GM21447 (cell line): Measurements from ENCODE around the gene PPDPF.

Source experiments
- ATAC-seq: cut with Tn5 transposase; IDR thresholded peaks from one replicate; pipeline ENCODE4 v1.9.1; 2021; ENCODE audit not compliant: unreplicated experiment

Gene PPDPF

DNA sequence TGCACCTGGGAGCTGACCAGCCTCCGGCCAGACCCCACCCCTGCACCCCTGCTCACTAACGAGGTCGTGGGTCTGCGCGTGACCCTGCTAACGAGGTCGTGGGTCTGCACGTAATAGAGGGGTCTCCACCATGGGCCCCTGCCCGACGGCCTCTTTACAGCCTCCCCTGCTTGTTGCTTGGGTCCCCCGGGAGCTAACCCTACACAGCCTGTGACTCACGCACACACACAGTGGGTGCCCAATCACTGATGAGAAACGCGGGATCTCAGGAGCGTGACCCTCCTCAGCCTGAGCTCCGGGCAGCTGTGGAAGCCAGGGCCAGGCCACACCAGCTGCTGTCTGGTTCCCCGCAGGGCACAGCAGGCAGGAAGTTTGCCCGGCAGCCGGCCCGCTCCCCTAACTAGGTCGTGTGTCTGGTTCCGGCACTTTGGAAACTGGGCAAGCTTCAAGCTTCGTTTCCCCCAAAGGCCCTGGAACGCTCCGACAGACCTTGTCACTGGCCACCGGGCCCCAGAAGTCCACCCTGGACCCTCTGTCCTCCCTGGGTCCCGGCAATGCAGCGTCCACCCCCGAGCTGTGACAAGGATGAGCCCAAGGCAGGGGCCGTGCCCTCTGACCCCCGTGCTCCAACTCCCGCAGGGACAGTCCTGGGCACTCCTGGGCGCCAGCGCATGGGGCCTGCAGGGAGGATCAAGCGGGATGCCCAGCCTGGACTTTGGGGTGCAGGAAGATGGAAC, 15.8 kb downstream of the PPDPF start:
- ATAC-seq, result no peak

DNA sequence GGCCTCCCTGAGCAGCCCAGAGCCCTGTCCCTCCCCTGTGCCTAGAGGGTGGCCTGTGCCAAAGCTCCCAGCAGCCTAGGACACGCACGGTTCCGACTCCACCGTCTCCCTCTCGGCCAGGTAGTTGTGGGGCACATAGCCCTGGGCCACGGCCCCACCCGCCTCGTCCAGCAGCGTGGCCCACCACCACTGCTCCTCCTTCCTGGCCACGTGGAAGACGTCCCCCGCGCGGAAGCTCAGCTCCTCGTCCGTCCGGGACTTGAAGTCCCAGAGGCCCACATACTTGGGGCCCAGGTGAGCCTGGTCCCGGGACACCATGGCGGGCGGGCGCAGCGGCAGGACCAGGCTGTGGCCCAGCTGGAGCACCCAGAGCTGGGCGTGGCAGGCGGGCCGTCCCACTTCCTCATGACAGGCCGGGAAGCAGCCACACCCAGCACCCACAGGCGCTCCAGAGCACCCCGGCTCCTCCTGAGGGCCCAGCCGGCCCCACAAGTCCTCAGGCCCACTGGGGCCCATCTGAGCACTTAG, 16.5 kb downstream of the PPDPF start, which contains the start of gene PTK6:
TSS of gene PTK6 (minus strand) at position 380 of the 528 bp plus-strand sequence. CDS start at position 318, 62 bp downstream.
- ATAC-seq, result peak; percentile 17

- peak; percentile 89 for ATAC-seq
Observed at GRCh38 chr20:63537525-63538203, 17.1 kb downstream of the PPDPF start.

- no peak for ATAC-seq
Observed at GRCh38 chr20:63538204-63539091, 17.9 kb downstream of the PPDPF start.

- ATAC-seq, result no peak
Observed at GRCh38 chr20:63539092-63539430, 18.5 kb downstream of the PPDPF start.

GRCh38 chr20:63539441-63540370, 19.1 kb downstream of the PPDPF start:
- no peak for ATAC-seq

DNA sequence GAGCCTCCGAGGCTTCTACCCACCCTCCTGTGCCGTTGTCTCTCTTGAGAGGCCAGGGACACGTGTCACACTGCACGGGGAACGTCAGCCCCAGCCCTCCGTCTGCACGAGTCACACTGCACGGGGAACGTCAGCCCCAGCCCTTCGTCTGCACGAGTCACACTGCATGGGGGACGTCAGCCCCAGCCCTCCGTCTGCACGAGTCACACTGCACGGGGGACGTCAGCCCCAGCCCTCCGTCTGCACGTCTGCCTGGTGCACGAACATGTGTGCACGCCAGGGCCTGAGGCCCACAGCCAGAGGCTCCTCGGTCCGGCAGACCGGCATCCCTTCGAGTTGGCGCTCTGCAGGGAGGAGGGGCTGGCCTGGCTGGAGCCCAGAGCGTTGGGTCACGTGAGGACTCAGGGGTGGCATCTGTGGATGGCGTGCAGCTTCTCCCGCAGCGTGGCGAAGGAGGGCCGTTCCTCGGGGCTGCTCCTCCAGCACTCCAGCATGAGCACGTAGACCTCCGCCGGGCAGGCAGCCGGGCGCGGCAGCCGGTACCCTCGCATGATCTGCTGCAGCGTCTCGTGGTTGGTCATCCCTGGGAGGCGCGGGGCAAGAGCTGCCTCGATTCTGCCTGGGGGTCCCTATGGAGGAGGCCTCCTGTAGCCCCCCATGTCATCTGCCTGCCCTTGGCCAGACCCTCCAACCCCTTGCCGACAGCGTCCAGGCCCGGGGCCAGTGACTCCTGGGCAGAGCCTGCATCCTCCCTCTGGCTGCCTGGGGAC, 20.0 kb downstream of the PPDPF start:
- ATAC-seq, result no peak

DNA sequence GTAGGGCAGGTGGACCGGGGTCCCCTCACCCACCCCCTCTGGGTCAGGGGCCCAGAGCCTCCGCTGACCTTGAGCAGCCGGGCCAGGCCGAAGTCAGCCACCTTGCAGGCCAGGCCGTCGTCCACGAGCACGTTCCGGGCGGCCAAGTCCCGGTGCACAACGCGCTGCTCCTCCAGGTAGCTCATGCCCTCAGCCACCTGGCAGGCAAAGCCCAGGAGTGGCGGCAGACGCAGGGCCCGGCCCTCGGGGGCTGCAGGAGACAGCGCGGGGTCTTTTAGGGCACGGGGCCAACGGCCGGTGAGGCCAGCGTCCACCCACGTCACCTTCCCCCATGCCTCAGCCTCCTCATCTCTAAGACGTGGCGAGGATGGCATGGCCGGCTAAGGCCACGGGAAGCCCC, 20.8 kb downstream of the PPDPF start:
- no peak for ATAC-seq

- no peak for ATAC-seq
Observed at GRCh38 chr20:63542031-63542559, 21.5 kb downstream of the PPDPF start.

DNA sequence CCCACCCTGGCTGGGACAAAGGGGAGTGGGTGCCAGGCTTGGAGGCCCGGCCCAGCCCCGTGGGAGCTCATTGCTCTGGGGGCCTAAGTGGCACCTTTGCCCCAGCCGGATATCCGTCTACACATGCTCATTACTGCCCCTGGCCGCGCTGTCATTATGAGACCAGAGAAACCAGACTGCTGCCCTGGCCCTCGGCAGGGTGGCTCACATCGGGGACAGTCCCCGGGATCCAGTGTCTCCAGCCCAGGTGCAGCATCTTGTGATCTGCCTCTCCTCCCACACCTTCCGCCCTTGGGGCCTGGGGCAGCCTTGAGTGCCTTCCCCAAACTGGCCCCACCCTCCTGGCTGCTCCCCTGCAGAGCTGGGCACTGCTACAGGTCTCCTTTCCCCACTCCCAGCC, 22.1 kb downstream of the PPDPF start:
- ATAC-seq, result no peak

DNA sequence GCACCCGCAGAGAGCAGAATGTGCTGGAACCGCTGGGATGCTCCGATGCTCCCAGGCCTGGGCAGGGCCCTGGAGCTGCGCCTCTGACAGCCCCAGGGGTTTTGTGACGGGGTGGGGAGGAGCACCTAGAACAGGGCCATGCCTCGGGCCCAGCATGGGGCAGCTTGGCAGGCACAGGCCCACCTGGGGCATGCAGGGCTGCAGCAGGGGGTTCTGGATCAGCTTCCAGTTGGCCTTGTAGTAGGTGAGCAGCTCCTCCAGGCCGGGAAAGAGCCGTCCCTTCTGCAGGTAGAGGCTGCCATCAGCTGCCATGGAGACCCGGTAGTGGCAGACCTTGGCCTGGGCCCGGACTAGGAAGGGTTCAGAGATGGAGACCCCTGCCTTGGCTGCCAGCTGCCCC, 22.6 kb downstream of the PPDPF start:
- ATAC-seq, result no peak

GRCh38 chr20:63543733-63544132, 23.2 kb downstream of the PPDPF start:
- ATAC-seq, result no peak

- no peak for ATAC-seq
Observed at GRCh38 chr20:63544241-63544957, 23.8 kb downstream of the PPDPF start.

GRCh38 chr20:63544958-63545516, 24.5 kb downstream of the PPDPF start:
- ATAC-seq, result no peak

- no peak for ATAC-seq
Observed at GRCh38 chr20:63545814-63546213, 25.2 kb downstream of the PPDPF start.

DNA sequence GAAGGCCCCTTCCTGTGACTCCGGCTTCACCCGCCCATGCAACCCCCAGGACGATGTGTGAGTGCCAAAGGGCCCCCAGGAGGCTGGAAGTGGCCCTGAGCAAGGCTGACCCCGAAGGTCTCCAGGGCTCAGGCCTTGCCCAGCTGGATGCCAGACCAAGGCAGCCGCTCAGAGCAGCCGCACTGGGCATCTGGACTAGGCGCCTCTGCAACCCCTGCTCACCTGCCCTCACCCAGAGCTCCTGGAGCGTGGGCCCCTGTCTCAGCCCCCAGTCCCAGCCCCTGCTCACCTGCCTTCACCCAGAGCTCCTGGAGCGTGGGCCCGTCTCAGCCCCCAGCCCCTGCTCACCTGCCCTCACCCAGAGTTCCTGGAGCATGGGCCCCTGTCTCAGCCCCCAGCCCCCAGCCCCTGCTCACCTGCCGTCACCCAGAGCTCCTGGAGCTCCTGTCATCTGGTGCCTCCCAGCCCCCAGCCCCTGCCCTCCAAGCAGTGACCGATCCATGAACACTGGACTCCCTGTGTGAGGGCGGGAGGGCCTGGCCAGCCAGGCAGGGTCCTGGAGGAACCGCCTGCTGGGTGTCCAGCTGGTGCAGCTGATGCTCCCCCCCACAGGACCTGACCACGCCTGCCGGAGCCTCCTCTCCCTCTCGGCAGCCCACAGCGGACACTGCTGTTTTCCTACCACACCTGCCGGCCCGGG, 25.8 kb downstream of the PPDPF start:
- no peak for ATAC-seq

DNA sequence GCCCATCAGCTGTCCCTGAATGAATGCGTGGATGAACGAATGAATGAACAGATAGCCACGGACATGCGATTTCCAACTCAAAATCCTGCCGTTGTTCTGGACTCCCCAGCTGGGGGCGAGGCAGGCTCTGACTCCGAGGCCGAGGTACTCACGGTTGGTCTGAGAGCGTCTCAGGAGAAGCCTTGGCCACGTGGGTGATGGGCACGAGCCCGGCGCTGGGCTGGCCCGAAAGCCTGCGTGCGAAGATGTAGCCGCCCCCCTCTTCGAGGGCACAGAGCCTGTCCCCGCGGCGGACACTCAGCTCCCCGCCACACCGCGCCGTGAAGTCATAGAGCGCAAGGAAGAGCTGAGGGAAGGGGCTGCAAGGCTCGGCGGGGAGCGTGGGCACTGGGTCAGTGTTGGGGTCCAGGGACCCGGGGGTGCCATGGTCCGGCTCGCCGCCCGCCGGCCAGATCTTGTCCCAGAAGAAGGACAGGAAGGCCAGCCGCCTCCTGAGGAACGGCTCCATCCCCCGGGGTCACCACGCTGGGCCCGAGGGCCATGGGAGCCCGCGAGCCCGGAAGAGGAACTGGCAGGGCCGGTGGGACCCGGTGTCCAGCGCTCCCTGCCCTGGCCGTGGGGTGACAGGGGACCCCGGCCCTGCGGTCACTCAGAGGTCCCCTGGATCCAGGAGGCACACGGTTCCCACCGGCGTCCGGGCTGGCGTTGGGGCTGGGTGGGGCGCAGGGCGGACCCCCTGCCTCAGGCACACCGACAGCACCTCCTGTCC, 26.6 kb downstream of the PPDPF start:
- no peak for ATAC-seq
